Loucy (cell line): Measurements from ENCODE around the gene DLX3.

ENCODE experiments used
- CTCF ChIP-seq: fragments of 200-600 bp; sonication (generic); conservative IDR thresholded peaks from 2 replicates; pipeline ENCODE4 v1.5.1; 2014; ENCODE audit warnings: mild to moderate bottlenecking, antibody characterized with exemption, low read length
- EZH2phosphoT487 ChIP-seq: fragments of 200-600 bp; IDR thresholded peaks from 2 replicates; pipeline ENCODE4 v1.6.1; 2018; ENCODE audit warnings: antibody characterized with exemption, mild to moderate bottlenecking, moderate library complexity, borderline replicate concordance

- no peak for TF ChIP-seq CTCF
- TF ChIP-seq EZH2phosphoT487: no peak
Observed at GRCh38 chr17:49969134-49969759, 25.8 kb downstream of the DLX3 start, which contains the start of gene DLX4.
